GM18907 (cell line): ENCODE data around the gene MACF1.

Experiments
- ATAC-seq: cut with Tn5 transposase; IDR thresholded peaks from one replicate; pipeline ENCODE4 v1.9.1; 2021; ENCODE audit warnings: mild to moderate bottlenecking, moderate library complexity; ENCODE audit not compliant: unreplicated experiment

The MACF1 gene

DNA sequence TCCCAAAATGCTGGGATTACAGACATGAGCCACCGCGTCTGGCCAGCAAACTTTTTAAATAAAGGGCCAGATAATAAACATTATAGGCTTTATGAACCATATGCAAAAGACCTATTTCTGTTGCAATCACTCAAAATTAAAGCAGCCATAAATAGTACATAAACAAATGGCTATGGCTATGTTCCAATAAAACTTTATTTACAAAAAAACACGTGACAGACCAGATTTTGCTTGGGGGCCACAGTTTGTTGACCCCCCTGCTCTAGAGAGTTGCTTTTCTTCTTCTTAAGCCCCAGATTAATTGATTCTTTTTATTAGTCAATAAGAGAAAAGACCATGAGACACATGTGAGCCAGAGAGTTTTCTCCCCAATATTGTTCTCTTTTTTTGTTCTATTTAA lies 138.3 kb downstream of the MACF1 start:
- ATAC-seq, result no peak

DNA sequence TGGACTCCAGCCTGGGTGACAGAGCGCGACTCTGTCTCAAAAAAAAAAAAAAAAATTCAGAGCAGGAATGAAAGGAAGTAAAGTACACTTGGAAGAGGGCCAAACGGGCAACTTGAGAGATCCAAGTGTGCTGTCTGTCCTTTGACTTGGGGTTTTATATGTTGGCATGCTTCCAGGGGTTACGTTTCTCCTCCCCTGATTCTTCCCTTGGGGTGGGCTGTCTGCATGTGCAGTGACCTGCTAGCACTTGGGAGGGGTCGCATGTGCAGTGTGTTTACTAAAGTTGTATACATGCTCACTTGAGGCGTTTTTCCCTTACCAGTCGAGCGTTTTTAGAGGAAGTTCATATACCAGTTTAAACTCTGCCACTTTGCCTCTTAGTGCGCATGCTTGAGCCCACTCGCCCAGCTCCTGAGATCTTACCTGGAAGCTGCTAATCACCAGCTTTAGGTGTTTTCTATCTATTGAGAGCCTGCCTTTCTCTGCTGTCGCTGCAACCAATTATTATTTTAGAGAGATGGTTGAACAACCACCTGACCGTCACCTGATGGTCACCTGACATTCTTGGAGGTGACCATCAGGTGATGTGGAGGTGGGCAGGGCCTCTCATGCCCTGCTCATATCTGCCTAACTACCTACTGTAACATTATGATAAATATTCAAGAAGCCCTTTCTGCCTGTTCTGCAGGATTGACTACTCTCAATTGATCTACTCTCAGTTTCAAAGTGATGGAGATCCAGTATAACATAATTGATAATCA lies 140.1 kb downstream of the MACF1 start:
- ATAC-seq, result no peak

DNA sequence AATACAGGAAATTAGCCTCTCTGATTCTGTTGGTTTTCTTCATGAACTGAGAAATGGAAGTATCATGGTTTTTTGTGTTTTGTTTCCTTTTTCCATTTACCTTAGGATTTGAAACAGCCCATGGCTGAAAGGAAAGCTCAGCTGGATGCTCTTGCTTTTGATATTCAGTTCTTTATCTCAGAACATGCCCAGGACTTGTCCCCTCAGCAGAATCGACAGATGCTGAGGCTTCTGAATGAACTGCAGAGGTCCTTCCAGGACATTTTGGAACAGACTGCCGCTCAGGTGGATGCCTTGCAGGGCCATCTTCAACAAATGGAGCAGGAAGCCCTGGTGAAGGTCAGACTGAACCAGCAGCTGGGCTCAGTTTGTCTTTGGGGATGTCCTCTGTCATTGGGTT lies 142.4 kb downstream of the MACF1 start:
- no peak for ATAC-seq

DNA sequence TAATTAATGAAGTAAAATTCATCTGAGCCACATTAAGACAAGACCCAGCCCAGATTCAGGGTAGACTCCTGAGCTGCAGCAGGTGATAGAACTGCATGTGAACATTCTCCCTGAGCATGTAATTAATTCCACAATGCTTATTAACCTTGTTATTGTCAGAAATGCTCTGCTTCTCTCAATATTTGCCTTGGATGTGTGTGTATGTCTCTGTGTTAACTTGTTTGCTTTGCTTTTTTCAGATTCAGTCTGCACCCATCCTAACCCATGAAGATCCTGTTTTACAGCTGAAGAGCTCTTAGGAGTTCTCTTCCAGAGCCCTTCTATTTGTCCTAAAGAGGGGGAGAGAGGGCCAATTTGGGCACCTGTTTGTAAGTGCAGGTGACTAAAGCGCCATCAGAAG lies 143.8 kb downstream of the MACF1 start:
- no peak for ATAC-seq

DNA sequence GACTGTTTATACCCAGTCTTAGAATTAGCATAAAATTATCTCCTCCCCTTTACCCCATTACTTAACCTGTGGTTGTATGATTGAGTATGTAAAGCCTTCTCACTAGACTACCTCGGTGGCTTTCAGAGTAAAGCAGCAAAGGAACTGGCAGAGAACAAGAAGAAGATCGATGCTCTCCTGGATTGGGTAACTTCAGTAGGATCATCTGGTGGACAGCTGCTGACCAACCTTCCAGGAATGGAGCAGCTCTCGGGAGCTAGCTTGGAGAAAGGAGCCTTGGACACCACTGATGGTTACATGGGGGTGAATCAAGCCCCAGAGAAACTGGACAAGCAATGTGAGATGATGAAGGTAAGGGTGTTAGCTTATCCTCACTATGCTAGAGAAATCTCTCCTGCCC lies 148.4 kb downstream of the MACF1 start:
- ATAC-seq, result no peak

DNA sequence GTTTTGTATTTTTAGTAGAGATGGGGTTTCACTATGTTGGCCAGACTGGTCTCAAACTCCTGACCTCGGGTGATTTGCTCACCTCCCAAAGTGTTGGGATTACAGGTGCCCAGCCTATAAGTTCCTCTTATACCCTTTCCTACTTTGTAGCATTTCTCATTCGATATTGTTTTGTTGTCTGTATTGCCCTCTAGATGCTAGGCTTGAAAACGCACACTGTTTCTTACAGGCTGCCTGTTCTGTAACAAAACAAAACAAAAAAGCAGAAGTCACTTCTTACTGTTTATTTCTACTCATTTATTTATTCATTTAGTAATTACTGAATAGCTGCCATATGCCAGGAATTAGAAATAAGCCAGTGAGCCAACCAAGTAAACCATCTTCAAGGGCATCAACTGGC lies 150.1 kb downstream of the MACF1 start:
- ATAC-seq, result no peak

DNA sequence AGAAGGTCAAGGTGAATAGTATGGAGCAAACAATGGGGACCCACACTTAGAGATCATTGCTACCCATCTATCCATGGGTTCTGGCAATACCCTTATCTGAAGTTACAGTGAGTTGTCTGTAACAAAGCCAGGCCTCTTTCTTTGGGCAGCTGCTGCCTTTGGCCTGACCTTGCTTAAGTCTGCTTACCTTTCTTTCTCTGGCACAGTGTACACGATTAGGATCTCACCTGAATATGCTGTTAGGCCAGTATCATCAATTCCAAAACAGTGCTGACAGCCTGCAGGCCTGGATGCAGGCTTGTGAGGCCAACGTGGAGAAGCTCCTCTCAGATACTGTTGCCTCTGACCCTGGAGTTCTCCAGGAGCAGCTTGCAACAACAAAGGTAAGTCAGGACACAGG lies 154.0 kb downstream of the MACF1 start:
- ATAC-seq, result no peak

DNA sequence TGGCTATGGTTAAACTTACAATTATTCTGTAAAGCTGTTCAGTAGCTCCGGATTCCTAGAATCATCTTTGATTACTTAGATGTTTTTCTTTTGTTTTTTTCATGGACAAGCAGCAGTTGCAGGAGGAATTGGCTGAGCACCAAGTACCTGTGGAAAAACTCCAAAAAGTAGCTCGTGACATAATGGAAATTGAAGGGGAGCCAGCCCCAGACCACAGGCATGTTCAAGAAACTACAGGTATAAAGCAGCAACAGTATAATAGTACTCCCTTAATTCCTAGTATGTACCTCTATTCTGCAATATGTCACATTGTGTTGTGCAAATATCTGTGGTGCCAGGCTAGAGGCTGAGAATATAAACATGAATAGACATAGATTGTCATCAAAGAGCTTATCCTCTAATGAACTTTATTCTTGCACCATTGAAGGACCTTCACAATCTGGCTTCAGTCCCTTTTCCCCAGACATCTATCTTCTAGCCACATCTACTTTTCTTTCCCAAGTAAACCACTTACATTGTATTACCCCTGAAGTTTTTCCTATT lies 154.6 kb downstream of the MACF1 start:
- ATAC-seq, result no peak

DNA sequence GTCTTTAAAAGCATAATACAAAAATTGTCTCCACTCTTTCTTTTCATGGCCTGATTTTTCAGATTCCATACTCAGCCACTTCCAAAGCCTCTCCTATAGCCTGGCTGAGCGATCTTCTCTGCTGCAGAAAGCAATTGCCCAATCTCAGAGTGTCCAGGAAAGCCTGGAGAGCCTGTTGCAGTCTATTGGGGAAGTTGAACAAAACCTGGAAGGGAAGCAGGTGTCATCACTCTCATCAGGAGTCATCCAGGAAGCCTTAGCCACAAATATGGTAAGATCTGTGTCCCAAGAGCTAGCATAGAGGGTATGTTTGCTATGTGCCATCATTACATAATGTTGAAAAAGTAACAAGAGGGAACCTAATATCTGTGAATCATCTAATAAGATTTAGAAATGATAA lies 156.2 kb downstream of the MACF1 start:
- ATAC-seq, result no peak

DNA sequence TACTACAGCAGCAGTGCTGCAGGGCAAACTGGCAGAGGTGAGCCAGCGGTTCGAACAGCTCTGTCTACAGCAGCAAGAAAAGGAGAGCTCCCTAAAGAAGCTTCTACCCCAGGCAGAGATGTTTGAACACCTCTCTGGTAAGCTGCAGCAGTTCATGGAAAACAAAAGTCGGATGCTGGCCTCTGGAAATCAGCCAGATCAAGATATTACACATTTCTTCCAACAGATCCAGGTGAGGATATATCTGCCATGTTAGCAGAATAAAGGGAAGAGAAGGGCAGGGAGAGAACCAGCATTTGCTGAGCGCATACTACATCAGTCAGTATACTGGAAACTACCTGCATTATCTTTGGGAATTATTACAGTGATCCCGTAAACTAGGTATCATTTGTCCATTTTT lies 157.0 kb downstream of the MACF1 start:
- no peak for ATAC-seq

DNA sequence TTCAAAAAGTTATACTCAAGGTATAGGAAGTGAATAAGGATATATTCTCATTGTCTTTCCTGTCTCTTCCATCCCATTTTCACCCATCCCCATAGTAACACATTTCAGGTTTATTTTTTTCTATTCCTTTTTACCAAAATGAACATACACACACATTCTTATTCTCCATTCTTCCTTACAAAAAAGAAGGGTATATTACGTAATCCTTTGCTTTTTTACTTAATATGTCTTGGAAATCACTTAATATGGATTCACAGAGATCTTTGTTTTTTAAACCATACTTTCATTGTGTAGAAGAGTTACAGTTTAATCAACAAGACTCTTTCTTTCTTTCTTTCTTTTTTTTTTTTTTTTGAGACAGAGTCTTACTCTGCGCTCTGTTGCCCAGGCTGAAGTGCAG lies 158.8 kb downstream of the MACF1 start:
- ATAC-seq, result no peak

DNA sequence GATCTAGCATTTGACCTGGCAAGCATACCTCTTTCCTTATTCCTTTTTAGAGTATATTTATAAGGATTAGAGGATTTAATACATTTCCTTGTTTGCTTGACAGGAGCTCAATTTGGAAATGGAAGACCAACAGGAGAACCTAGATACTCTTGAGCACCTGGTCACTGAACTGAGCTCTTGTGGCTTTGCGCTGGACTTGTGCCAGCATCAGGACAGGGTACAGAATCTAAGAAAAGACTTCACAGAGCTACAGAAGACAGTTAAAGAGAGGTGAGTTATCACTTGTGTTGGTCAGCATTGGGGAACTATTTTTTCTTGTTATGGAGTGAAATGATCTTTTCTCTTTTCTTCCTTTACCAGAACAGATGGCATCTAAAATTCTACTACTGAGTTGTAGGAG lies 163.6 kb downstream of the MACF1 start:
- ATAC-seq, result no peak

DNA sequence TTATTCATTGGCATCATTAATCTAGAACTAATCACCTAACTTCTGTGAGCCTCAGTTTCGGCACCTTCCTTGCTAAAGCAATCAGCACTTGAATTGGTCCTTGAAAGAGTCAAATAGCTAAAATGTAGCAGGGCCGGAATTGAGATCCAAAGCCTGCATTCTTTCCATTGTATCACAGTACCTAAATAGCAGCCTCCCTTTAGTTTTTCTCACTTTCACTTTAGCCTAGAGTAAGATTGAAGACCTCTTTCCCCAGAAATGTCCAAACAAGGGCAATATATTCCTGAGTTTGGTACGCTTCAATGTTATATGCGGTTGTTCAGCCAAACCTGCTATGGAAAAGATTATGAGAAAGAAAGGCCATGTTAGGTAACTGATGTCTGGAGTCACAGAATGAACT lies 165.1 kb downstream of the MACF1 start:
- ATAC-seq, result no peak

DNA sequence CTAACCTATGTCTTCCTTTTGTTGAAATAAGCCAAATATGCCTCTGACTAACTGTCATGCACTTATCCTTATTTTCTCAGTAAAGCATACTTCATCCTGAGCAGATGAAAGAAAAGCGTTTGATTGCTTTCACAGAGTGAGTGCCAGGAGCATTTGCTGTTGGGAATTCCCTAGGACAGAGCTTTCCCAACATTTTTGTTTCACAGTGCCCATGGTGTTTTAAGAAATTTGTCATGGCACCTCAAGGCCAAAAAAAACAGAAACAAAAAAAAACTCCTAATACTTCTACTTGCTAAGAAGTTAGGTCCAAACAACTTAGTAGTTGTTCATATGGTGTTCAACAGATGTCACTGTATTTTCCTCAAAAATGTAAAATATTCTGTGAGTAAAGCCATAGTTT lies 166.1 kb downstream of the MACF1 start:
- ATAC-seq, result no peak

DNA sequence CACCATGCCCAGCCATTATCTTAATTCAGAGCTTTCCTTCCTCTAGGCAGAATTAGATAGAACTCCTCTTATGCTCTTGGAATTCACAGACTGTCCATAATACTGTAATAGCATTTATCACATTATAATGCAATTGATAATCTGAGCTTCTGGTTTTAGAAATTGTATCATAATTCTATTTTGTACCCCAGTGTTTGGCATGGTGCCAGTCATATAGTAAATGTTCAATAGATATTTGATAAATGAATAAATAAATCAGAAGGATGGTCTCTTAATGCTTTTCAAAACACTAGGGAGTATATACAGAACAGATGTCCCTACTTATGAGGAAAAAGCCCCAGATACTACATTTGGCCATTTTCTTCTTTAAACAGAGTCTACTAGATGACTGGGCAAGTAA lies 167.6 kb downstream of the MACF1 start:
- ATAC-seq, result no peak

DNA sequence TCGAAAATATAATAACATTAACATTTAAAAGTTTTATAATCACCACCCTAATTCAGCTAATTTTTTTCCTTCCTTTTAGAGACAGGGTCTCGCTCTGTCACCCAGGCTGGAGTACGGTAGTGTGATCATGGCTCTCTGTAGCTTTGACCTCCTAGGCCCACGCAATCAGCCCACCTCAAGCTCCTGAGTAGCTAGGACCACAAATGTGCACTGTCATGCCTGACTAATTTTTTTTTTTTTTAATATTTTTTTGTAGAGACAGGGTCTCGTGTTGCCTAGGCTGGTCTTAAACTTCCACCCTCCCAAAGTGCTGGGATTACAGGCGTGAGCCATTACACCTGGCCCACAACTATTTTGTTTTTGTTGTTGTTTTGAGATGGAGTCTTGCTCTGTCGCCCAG lies 172.2 kb downstream of the MACF1 start:
- no peak for ATAC-seq

DNA sequence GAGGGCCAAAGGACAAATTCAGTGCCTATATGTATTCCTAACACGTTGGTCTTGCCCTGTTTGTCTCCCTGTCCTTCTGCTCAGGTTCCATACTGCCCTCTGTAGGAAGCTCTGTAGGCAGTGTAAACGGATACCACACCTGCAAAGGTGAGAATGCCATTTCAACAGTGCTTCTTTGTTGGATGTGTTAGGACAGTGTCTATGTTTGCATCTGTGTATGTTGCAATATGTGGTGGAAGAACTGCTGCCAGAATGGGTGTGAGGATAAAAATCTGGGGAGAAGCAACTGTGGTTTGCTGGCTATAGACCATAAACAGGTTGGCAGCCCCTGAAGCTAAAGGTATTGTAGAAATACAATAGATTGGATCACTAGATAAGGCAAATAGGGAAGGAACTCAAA lies 173.9 kb downstream of the MACF1 start:
- no peak for ATAC-seq

DNA sequence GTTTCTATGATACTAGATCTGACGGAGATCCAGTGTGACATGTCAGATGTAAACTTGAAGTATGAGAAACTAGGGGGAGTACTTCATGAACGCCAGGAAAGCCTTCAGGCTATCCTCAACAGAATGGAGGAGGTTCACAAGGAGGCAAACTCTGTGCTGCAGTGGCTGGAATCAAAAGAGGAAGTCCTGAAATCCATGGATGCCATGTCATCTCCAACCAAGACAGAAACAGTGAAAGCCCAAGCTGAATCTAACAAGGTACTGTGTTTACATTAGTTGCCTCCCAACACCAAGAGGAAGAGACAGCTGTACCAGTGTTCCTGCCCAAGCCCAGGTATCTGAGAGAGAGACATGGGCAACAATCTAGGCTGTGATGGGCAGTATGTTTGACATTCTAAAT lies 174.7 kb downstream of the MACF1 start:
- no peak for ATAC-seq

DNA sequence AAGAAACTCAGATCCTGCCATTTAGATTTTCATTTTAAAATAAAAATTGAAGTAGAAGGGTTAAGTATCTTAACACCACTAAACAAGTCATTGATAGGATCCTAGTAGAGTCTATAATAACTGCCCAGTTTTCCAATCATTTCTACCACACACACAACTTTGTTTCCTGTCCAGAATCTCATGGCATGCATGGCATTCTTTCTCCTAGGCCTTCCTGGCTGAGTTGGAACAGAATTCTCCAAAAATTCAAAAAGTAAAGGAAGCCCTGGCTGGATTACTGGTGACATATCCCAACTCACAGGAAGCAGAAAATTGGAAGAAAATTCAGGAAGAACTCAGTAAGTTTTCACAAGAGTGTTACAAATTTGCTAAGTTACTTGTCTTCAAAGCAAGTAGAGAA lies 175.5 kb downstream of the MACF1 start:
- ATAC-seq, result no peak

DNA sequence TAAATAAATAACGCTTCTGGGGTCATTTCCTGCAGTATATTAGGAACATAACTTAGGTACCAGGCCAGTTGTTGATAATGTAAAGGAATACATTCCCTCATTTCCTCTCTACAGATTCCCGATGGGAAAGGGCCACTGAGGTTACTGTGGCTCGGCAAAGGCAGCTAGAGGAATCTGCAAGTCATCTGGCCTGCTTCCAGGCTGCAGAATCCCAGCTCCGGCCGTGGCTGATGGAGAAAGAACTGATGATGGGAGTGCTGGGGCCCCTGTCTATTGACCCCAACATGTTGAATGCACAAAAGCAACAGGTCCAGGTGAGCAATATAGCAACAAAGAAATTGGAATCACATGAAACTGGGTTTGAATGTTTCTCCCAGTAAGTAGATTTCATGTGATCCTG lies 177.3 kb downstream of the MACF1 start:
- ATAC-seq, result no peak

DNA sequence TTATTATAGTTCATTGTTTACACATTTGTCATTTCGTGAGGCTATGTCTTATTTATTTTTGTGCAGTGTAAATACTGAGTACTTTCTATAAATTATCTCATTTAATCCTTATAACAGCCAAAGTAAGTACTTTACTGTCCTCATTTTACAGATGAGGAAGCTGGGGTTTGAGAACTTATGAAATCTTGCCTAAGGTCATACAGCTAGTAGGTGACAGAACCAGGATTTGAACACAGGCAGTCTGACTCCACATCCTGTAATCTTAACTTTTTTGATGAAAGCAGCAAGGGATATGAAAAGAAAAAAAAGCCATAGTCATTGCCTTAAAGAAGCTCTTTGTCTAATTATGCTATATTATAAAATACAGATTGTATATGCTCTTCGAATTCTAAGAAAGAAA lies 179.8 kb downstream of the MACF1 start:
- ATAC-seq, result no peak

DNA sequence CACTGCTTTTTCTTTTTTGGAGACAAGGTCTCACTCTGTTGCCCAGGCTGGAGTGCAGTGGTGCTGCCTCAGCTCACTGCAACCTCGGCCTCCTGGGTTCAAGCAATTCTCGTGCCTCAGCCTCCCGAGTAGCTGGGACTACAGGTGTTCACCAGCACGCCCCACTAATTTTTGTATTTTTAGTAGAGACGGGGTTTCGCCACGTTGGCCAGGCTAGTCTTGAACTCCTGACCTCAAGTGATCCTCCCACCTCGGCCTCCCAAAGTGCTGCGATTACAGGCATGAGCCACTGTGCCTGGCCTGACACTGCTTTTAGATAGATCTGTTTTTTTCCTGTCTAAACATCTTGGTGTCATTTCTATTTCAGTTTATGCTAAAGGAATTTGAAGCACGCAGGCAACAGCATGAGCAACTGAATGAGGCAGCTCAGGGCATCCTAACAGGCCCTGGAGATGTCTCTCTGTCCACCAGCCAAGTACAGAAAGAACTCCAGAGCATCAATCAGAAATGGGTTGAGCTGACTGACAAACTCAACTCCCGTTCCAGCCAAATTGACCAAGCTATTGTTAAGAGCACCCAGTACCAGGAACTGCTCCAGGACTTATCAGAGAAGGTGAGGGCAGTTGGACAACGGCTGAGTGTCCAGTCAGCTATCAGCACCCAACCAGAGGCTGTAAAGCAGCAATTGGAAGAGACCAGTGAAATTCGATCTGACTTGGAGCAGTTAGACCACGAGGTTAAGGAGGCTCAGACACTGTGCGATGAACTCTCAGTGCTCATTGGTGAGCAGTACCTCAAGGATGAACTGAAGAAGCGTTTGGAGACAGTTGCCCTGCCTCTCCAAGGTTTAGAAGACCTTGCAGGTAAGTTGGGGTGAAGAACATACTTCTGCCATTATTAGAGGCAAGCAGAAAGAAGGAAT lies 180.8 kb downstream of the MACF1 start:
- no peak for ATAC-seq
